K562 (cell line): ENCODE measurements around the gene STX11. TPM values are rescaled to one million over a fixed set of nuclear protein-coding genes. Genes with fewer than 3 reads are reported as not detected.

Source experiments
- CHD4 ChIP-seq: fragments of 200-600 bp; sonication (generic); IDR thresholded peaks from 3 replicates; pipeline ENCODE4 v1.6.1; 2012; ENCODE audit warnings: low read depth, mild to moderate bottlenecking, mixed read lengths, low read length, inconsistent platforms; ENCODE audit not compliant: insufficient read depth, insufficient replicate concordance, poor library complexity, severe bottlenecking
- EHMT2 ChIP-seq: fragments of 450-650 bp; IDR thresholded peaks from 2 replicates; pipeline ENCODE4 v1.6.1; 2018; ENCODE audit warnings: antibody characterized with exemption
- HLTF ChIP-seq: fragments of 450-650 bp; IDR thresholded peaks from 2 replicates; pipeline ENCODE4 v1.6.1; 2016
- HMG20A ChIP-seq: fragments of 450-650 bp; formaldehyde crosslinking; conservative IDR thresholded peaks from 2 replicates; pipeline ENCODE4 v1.4.0; 2020; ENCODE audit warnings: mild to moderate bottlenecking, mixed read lengths
- ILK ChIP-seq: fragments of 450-650 bp; IDR thresholded peaks from 2 replicates; pipeline ENCODE4 v1.6.1; 2016; ENCODE audit warnings: missing genetic modification characterization, low read depth, mild to moderate bottlenecking, missing compliant biosample characterization, moderate library complexity, borderline replicate concordance
- KLF16 ChIP-seq: IDR thresholded peaks from 2 replicates; pipeline ENCODE4 v1.6.1; 2016; ENCODE audit warnings: antibody characterized with exemption
- PHB2 ChIP-seq: fragments of 450-650 bp; IDR thresholded peaks from 2 replicates; pipeline ENCODE4 v1.6.1; 2017; ENCODE audit warnings: low read depth
- SAP30 ChIP-seq: fragments of 200-600 bp; sonication (generic); IDR thresholded peaks from 2 replicates; pipeline ENCODE4 v1.6.1; 2012; ENCODE audit warnings: borderline replicate concordance, low read depth, mild to moderate bottlenecking, moderate library complexity, low read length, control low read depth, inconsistent platforms; ENCODE audit not compliant: insufficient read depth, poor library complexity, severe bottlenecking
- TAF1 ChIP-seq: IDR thresholded peaks from 2 replicates; pipeline ENCODE4 v1.6.1; 2011; ENCODE audit warnings: mild to moderate bottlenecking, low read length, moderate library complexity; ENCODE audit not compliant: insufficient read depth, control insufficient read depth, severe bottlenecking; ENCODE audit errors: extremely low read depth
- THRAP3 ChIP-seq: fragments of 450-650 bp; IDR thresholded peaks from 2 replicates; pipeline ENCODE4 v1.6.1; 2016; ENCODE audit warnings: mild to moderate bottlenecking, inconsistent platforms, borderline replicate concordance
- TRIM24 ChIP-seq, 2 experiments: fragments of 450-650 bp; IDR thresholded peaks; 2 replicates each; pipeline ENCODE4 v1.6.1; 2016
- polyA plus RNA-seq, 8 experiments: library from polyadenylated mRNA; depleted of rRNA in 4 of 8; stranded (reverse) in 5 of 8; unstranded in 3 of 8; fragments of >200 nt; fragmentation: Nextera tagmentation in 2 of 8; fragmentation: Illumina TruSeq in 1 of 8; extraction: Ambion mirVana in 2 of 8; extraction: Trizol in 1 of 8; gene quantifications; 2 replicates each; pipeline versions ENCODE4 v1.2.1 to v1.2.3, GENCODE V29; 2011 to 2014; ENCODE audit warnings: inconsistent platforms in 1 of 8, missing spikeins in 1 of 8
- total RNA-seq, 7 experiments: library from RNA; depleted of rRNA in 6 of 7; stranded (reverse); fragments of >200 nt in 6 of 7; fragmentation: Illumina TruSeq in 2 of 7; extraction: Trizol in 2 of 7; gene quantifications; 2 replicates each; pipeline versions ENCODE4 v1.2.1 to v1.2.3, GENCODE V29; 2011 to 2021; ENCODE audit warnings: low replicate concordance in 1 of 7
- TF ChIP-seq, protein P1 (sequence below): sonication (generic); formaldehyde crosslinking; IDR thresholded peaks from 2 replicates; pipeline ENCODE4 v1.8.0; 2022; ENCODE audit warnings: mild to moderate bottlenecking, missing genetic modification reagents
- TF ChIP-seq, protein P2 (sequence below): fragments of 250-450 bp; sonication (Bioruptor Pico); IDR thresholded peaks from 2 replicates; pipeline ENCODE4 v1.9.0; 2021; ENCODE audit warnings: mild to moderate bottlenecking, inconsistent platforms

Gene STX11
- total and polyA plus RNA-seq, 9 of the 15 experiments (the other 6 are each of a cell fraction or from before 2014, with no cell fraction given), result 0.06 to 0.73 (median 0.40) TPM

GRCh38 chr6:144215402-144215931 is 65.2 kb downstream of the STX11 start (continued):
- TF ChIP-seq KLF16 (no peak), TRIM24 (IDR thresholded peaks at IDR 0.05) (no peak), ILK (no peak), TAF1 (no peak), EHMT2 (0 out of 2 replicates have a peak, but pooled peaks have one; percentile 53), THRAP3 (no peak), CHD4 (no peak), HMG20A (CRISPR knock-in tag) (no peak), SAP30 (no peak), HLTF (peak; percentile 36; the same call in 1 of the 2 replicates), PHB2 (no peak)
- TF ChIP-seq, protein P1, sequence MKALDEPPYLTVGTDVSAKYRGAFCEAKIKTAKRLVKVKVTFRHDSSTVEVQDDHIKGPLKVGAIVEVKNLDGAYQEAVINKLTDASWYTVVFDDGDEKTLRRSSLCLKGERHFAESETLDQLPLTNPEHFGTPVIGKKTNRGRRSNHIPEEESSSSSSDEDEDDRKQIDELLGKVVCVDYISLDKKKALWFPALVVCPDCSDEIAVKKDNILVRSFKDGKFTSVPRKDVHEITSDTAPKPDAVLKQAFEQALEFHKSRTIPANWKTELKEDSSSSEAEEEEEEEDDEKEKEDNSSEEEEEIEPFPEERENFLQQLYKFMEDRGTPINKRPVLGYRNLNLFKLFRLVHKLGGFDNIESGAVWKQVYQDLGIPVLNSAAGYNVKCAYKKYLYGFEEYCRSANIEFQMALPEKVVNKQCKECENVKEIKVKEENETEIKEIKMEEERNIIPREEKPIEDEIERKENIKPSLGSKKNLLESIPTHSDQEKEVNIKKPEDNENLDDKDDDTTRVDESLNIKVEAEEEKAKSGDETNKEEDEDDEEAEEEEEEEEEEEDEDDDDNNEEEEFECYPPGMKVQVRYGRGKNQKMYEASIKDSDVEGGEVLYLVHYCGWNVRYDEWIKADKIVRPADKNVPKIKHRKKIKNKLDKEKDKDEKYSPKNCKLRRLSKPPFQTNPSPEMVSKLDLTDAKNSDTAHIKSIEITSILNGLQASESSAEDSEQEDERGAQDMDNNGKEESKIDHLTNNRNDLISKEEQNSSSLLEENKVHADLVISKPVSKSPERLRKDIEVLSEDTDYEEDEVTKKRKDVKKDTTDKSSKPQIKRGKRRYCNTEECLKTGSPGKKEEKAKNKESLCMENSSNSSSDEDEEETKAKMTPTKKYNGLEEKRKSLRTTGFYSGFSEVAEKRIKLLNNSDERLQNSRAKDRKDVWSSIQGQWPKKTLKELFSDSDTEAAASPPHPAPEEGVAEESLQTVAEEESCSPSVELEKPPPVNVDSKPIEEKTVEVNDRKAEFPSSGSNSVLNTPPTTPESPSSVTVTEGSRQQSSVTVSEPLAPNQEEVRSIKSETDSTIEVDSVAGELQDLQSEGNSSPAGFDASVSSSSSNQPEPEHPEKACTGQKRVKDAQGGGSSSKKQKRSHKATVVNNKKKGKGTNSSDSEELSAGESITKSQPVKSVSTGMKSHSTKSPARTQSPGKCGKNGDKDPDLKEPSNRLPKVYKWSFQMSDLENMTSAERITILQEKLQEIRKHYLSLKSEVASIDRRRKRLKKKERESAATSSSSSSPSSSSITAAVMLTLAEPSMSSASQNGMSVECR (CRISPR knock-in tag), result no peak
- TF ChIP-seq, protein P2, sequence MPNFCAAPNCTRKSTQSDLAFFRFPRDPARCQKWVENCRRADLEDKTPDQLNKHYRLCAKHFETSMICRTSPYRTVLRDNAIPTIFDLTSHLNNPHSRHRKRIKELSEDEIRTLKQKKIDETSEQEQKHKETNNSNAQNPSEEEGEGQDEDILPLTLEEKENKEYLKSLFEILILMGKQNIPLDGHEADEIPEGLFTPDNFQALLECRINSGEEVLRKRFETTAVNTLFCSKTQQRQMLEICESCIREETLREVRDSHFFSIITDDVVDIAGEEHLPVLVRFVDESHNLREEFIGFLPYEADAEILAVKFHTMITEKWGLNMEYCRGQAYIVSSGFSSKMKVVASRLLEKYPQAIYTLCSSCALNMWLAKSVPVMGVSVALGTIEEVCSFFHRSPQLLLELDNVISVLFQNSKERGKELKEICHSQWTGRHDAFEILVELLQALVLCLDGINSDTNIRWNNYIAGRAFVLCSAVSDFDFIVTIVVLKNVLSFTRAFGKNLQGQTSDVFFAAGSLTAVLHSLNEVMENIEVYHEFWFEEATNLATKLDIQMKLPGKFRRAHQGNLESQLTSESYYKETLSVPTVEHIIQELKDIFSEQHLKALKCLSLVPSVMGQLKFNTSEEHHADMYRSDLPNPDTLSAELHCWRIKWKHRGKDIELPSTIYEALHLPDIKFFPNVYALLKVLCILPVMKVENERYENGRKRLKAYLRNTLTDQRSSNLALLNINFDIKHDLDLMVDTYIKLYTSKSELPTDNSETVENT (CRISPR knock-in tag), result no peak
